ENCODE data around the gene CDH7.

Gene CDH7, protein sequence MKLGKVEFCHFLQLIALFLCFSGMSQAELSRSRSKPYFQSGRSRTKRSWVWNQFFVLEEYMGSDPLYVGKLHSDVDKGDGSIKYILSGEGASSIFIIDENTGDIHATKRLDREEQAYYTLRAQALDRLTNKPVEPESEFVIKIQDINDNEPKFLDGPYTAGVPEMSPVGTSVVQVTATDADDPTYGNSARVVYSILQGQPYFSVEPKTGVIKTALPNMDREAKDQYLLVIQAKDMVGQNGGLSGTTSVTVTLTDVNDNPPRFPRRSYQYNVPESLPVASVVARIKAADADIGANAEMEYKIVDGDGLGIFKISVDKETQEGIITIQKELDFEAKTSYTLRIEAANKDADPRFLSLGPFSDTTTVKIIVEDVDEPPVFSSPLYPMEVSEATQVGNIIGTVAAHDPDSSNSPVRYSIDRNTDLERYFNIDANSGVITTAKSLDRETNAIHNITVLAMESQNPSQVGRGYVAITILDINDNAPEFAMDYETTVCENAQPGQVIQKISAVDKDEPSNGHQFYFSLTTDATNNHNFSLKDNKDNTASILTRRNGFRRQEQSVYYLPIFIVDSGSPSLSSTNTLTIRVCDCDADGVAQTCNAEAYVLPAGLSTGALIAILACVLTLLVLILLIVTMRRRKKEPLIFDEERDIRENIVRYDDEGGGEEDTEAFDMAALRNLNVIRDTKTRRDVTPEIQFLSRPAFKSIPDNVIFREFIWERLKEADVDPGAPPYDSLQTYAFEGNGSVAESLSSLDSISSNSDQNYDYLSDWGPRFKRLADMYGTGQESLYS

DNA sequence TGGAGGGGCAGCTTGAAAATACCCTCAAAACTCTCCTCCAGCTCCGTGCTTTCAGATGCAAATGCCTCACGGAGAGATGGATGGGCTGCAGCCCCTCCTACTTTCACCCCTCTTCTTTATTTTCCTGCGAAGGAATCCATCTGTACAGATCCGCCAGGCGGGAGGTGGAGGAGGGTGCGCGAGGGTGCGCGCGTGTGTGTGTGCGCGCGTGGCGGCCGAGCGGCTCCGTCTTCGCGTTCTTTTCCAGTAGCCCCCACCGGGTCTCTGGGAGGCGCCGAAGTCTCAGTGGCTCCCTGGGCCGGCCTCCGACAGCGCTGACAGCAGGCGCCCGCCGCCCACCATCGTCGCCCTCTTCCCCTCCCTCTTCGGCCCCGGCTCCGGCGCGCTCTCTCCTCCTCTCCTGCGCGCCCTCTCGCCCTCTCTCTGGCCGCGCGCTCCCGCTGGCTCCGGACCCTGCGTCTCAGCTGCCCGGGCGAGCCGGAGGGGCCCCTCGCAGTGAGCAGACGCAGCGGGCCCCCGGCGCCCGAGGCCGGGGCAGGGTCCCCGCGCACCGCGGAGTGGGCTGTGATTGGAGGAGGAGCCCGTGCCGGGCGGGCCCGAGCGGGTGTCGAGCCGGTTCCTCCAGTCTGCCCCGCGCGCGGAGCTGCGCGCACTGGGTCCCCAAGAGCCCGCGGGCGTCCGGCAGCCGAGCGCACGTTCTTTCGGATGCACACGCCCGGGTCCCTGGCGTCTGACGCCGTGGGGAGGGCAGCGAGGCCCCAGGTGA lies at the start of gene CDH7:
Gene CDH7, plus strand, starts transcription at position 624 of the 766 bp plus-strand sequence. CDS start 11,831 bp downstream, outside the sequence.
- no peak within 1 kb of the TSS for H3K4me3 ChIP-seq (ENCODE audit: control insufficient read depth, low read depth, low read length)
- no peak for DNase-seq (ENCODE audit: low read depth)
- TF ChIP-seq, protein P1, sequence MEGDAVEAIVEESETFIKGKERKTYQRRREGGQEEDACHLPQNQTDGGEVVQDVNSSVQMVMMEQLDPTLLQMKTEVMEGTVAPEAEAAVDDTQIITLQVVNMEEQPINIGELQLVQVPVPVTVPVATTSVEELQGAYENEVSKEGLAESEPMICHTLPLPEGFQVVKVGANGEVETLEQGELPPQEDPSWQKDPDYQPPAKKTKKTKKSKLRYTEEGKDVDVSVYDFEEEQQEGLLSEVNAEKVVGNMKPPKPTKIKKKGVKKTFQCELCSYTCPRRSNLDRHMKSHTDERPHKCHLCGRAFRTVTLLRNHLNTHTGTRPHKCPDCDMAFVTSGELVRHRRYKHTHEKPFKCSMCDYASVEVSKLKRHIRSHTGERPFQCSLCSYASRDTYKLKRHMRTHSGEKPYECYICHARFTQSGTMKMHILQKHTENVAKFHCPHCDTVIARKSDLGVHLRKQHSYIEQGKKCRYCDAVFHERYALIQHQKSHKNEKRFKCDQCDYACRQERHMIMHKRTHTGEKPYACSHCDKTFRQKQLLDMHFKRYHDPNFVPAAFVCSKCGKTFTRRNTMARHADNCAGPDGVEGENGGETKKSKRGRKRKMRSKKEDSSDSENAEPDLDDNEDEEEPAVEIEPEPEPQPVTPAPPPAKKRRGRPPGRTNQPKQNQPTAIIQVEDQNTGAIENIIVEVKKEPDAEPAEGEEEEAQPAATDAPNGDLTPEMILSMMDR (conservative IDR thresholded peaks at IDR 0.05; ENCODE audit: control insufficient read depth, insufficient read depth, low read depth, low read length) = no peak

DNA sequence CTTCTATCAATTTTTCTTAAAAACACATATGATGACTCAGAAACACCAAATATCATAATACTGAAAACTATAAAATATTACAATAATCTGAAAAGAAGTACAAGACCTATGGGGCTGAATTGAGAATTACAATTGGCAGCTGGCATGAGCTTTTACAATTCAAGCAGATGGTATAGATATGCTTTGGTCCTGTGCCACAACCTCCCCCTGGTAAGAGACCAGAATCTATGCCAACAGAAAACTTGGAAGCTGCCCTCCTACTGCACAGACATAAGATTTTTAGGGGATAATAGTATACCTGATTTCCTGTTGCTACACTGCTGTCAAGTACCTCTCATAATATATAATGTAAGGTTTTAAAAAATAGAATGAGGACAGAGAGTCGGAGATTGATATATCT lies 46.8 kb upstream of the CDH7 start:
- no peak for DNase-seq (ENCODE audit: low read depth)
- TF ChIP-seq, protein P1 (conservative IDR thresholded peaks at IDR 0.05; ENCODE audit: control insufficient read depth, insufficient read depth, low read depth, low read length) = no peak
- no peak overlapping the region for H3K4me3 ChIP-seq (ENCODE audit: control insufficient read depth, low read depth, low read length)

DNA sequence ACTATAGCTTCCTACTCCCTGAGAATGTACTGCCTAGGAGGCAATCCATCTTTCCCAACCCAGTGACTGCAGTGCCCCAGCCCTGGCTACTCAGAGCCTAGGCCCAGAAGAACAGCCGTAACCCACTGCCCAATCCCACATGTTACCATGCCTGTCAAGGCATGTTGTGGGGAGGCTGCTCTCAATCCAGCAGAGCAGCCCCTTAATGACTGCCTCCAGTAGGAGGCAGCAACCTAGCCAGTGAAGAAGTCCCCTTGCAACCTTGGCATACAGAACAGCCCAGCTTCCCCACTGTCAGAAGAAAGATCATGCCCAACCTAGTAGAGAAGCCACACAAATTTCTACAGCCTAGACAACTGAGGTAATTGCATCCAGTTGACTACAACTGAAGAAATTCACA lies 44.2 kb upstream of the CDH7 start:
- no peak for DNase-seq (ENCODE audit: low read depth)
- H3K4me3 ChIP-seq (ENCODE audit: control insufficient read depth, low read depth, low read length) = no peak overlapping the region
- TF ChIP-seq, protein P1 (conservative IDR thresholded peaks at IDR 0.05; ENCODE audit: control insufficient read depth, insufficient read depth, low read depth, low read length) = no peak

DNA sequence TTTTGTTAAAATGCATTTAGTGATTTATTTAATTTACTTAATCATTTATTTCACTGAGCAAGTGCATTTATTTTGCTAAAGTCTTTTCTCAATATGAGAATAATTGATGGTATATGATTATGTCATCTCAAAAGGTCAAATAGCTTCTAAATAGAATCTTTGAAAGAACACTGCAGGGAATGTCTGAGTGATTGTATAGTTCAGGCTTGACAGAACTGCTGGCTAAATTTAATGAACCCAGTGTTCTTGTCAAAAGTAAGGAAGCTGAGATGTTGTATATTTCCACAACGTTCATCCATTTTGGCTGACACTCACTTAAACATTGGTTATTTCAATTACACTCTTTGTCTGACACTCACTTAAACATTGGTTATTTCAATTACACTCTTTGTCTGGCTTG lies 39.3 kb upstream of the CDH7 start:
- TF ChIP-seq, protein P1 (conservative IDR thresholded peaks at IDR 0.05; ENCODE audit: control insufficient read depth, insufficient read depth, low read depth, low read length) = no peak
- no peak for DNase-seq (ENCODE audit: low read depth)
- H3K4me3 ChIP-seq (ENCODE audit: control insufficient read depth, low read depth, low read length) = no peak overlapping the region

DNA sequence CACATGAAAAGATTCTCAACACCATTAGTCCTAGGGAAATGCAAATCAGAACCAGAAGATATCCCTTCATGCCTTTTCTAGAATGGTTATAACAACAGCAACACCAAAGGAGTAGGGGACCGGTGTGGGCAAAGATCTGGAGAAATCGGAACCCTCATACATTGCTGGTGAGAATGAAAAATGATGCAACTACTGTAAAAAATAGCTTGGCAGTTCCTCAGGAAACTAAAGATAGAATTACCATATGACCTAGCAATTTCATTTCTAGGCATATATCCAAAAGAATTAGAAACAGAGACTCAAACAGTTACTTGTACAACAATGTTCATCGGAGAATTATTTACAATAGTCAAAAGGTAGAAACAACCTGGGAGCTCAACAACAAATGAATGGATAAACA lies 29.2 kb upstream of the CDH7 start:
- no peak overlapping the region for H3K4me3 ChIP-seq (ENCODE audit: control insufficient read depth, low read depth, low read length)
- TF ChIP-seq, protein P1 (conservative IDR thresholded peaks at IDR 0.05; ENCODE audit: control insufficient read depth, insufficient read depth, low read depth, low read length) = no peak
- no peak for DNase-seq (ENCODE audit: low read depth)

DNA sequence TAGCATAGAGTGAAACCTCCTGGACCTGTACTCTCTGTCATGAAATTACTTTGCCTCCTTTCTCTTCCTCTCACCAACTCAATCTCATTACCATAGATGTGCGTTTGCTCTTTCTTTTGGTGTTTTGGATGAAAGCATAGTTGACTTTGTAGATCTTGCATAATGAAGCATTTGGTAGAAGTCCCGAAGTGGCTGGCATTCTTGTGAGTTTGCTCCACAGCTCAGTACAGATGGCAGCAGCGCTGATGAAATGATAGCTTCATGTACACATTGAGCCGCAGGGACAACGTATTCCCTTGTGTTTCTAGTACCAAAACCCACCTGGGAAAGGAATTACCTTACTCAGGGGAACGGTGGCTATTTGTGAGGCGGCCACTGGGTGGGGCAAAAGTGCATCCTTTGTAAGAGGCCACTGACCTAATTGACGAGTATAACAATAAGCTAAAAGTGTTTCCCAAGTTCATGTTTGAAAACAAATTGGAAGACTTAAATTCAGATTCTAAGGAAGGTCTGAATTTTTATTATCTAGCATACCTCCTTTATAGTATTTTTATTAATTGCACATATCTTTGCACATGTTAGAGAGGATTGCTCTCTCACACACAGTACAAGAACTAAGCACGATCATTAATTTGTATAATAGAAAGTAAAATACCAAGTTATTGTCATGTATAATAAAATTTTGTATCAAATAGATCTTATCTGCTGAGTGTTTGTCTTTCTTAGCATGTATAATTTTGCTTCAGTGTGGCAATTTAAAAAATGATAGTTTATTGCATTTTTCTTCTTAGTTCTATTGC lies 25.4 kb upstream of the CDH7 start:
- H3K4me3 ChIP-seq (ENCODE audit: control insufficient read depth, low read depth, low read length) = no peak overlapping the region
- TF ChIP-seq, protein P1 (conservative IDR thresholded peaks at IDR 0.05; ENCODE audit: control insufficient read depth, insufficient read depth, low read depth, low read length) = no peak
- no peak for DNase-seq (ENCODE audit: low read depth)
